Uterus (tissue), 2 donors: ENCODE measurements around the gene YPEL2.
A peak's percentile ranks its signal among the peaks of the same experiment; 100 is the strongest.

ENCODE experiments used
- POLR2A ChIP-seq, 2 donors: fragments of 450-650 bp; IDR thresholded peaks; one replicate each; pipeline ENCODE4 v1.6.1; 2016; ENCODE audit warnings: antibody characterized with exemption in 2 of 2, mild to moderate bottlenecking in 1 of 2, moderate library complexity in 1 of 2
- TF ChIP-seq, protein P1 (sequence below), 4 experiments: fragments of 200-600 bp in 2 of 4; fragments of 450-650 bp in 2 of 4; sonication (generic) in 2 of 4; IDR thresholded peaks; one replicate each; pipeline ENCODE4 v1.5.1; 2016 to 2019; ENCODE audit warnings: antibody characterized with exemption in 4 of 4, mild to moderate bottlenecking in 2 of 4, moderate library complexity in 1 of 4

DNA sequence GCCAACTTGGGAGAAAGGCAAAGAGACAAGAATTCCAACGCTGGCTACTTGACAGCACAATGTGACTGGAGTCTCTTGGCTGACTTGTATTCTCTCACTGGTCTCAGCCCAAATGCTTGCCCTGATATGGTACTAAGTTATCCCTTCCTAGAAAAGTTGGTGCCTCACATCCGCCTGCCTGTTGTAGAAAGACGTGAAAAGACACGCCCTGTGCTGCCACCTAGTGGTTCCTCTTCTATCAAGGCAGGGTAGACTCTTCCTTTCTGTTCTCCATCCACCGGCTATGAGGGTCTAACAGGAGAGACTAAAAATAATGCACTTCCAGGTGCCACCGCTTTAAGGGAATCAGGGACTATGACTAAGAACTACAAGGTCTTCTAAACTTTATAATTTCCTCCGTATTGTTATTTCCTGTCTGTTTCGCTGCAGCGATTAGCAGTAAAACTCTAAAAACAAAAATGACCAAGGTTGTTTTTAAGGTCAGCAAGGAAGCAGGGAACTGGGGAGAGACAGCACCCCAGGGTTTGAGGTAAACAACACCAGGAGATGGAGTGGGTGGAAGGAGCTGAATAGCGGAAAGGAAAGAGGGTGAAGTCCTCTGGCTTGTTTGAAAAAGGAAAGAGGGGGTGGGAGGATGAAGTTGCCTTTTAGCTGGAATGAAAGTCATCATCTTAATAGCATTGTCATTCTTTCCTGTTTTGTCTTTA is 109.5 kb downstream of the YPEL2 start:
- no peak for TF ChIP-seq POLR2A (IDR thresholded peaks at IDR 0.05)
- TF ChIP-seq, protein P1, sequence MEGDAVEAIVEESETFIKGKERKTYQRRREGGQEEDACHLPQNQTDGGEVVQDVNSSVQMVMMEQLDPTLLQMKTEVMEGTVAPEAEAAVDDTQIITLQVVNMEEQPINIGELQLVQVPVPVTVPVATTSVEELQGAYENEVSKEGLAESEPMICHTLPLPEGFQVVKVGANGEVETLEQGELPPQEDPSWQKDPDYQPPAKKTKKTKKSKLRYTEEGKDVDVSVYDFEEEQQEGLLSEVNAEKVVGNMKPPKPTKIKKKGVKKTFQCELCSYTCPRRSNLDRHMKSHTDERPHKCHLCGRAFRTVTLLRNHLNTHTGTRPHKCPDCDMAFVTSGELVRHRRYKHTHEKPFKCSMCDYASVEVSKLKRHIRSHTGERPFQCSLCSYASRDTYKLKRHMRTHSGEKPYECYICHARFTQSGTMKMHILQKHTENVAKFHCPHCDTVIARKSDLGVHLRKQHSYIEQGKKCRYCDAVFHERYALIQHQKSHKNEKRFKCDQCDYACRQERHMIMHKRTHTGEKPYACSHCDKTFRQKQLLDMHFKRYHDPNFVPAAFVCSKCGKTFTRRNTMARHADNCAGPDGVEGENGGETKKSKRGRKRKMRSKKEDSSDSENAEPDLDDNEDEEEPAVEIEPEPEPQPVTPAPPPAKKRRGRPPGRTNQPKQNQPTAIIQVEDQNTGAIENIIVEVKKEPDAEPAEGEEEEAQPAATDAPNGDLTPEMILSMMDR (IDR thresholded peaks at IDR 0.05), result peak; percentile 82 to 97 (median 92)
